Activated CD4-positive, alpha-beta T cell treated with anti-CD3 and anti-CD28 coated beads, Interleukin-2, Interleukin-6, amounts not matched to agents 100 ng/mL and 50 ng/mL, durations not matched to agents 16 hours and 8 hours (primary cell): ENCODE results near the gene ZNF556.

Source experiments
- DNase-seq: peaks from one replicate; pipeline ENCODE4 v3.0.0-alpha.2; 2020

Gene ZNF556

GRCh38 chr19:2867025-2867991 is at the start of gene ZNF556:
ZNF556 (plus strand) TSS chr19:2867335; CDS start chr19:2867422, 87 bp downstream.
- no peak for DNase-seq

- DNase-seq: peak; percentile 98
Measured at GRCh38 chr19:2819540-2820111, 47.5 kb upstream of the ZNF556 start, which contains the start of gene ZNF554. ZNF554 (plus strand) TSS chr19:2819868; CDS start chr19:2820072, 204 bp downstream.

DNA sequence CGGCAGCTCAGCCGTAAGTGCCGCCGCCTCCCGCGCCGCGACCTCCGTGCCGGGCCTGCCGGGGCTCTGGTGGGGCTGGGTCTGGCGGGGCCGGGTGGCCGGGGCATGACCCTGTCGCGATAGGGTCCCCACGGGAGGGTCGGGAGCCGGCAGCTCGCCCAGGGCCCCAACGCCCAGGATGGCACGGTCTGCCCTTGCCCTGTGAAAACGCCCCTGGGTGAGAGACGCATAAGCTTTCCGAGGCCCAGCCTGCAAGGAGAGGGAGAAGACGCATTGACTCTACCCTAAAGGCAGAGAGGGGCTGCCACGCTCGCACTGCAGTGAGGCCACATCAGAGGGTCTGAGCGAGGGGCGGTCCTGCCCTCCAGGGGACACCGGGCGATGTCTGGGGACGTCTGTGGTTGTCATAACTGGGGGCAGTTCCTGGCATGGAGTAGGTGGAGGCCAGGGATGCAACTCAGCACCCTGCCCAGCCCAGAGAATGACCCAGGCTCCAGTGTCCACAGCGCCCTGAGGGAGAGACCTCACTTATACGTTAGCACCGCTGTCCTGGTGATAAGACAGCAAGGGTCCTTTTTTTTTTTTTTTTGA is 46.9 kb upstream of the ZNF556 start:
- no peak for DNase-seq

- DNase-seq: no peak
Measured at GRCh38 chr19:2822846-2823245, 44.3 kb upstream of the ZNF556 start.

DNA sequence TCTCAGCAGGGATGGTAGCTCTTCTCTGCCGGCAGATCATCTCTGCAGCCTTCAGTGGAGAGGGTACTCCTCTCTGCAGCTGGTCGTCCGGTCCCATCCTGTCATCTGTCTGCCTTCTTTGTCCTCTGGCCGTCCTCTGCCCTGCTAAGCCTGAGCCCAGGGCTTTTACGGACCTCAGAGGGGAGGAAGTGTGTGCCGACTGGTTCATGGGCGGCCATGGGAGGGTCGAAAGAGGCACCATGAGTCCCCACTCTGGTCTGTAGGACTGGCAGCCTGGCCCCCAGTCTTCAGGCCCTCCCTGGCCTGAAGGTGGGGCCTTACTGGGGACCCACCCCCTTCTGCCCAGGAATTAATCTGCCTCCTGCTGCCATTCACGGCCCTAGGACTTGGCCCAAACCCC is 43.5 kb upstream of the ZNF556 start:
- no peak for DNase-seq

DNA sequence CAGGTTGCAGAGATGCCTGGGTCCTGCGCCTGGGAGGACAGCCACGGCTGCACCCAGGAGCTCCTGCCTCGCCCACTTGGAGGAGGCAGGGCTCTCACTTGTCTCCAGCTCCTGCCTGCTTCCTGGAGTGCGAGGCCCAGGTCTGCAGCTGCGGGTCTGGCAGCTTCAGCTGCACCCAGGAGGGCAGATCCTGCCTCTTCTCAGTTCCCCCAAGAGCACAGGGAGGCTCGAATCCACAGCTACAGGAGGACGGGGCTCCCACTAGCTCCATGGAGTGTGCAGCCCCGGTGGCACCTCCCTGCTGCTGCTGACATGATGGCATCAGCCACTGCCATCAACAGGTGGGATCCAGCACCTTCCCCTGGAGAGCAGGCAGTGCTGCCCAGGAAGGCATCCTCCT is 43.0 kb upstream of the ZNF556 start:
- DNase-seq: no peak

GRCh38 chr19:2827022-2827421 is 40.1 kb upstream of the ZNF556 start:
- DNase-seq: no peak

DNA sequence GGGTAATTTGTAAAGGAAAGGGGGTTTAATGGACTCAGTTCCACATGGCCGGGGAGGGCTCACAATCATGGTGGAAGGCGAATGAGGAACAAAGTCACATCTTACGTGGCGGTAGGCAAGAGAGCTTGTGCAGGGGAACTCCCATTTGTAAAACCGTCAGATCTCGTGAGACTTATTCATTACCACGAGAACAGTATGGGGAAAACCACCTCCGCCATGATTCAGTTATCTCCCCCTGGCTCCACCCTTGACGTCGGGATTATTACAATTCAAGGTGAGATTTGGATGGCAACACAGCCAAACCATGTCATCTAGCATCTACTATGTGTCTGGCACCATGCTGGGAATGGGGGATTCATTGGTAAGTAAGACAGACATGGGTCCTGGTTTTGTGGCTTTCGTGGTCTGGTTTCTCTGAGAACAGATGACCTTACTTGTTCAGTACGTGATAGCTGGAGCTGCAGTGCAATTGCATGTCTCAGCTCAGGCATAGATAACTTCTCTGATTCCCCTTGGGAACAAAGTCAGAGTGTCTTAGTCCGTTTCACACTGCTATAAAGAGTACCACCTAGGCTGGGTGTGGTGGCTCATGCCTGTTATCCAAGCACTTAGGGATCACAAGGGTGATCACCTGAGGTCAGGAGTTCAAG is 39.2 kb upstream of the ZNF556 start:
- DNase-seq: no peak

- DNase-seq: no peak
Measured at GRCh38 chr19:2834294-2834871, 32.8 kb upstream of the ZNF556 start.

- DNase-seq: no peak
Measured at GRCh38 chr19:2837430-2837829, 29.7 kb upstream of the ZNF556 start.

GRCh38 chr19:2840794-2841791 is 26.0 kb upstream of the ZNF556 start, which contains the start of gene ZNF555:
ZNF555 (plus strand) TSS chr19:2841475; CDS start chr19:2841573, 98 bp downstream.
- peak; percentile 97 for DNase-seq

GRCh38 chr19:2841855-2842574 is 25.1 kb upstream of the ZNF556 start:
- DNase-seq: no peak

DNA sequence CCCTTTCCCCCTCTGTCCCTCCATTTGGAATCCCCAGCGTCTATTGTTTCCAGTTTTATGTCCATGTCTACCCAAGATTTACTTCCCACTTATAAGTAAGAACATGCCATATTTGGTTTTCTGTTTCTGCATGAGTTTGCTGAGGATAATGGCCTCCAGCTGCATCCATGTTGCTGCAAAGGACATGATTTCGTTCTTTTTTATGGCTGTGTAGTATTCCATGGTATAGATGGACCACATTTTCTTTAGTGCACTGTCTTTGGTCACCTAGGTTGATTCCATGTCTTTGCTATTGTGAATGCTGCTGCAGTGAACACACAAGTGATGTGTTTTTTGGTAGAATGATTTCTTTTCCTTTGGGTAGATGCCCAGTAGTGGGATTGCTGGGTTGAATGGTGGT is 22.0 kb upstream of the ZNF556 start:
- no peak for DNase-seq

- DNase-seq: no peak
Measured at GRCh38 chr19:2846180-2846894, 20.8 kb upstream of the ZNF556 start.

DNA sequence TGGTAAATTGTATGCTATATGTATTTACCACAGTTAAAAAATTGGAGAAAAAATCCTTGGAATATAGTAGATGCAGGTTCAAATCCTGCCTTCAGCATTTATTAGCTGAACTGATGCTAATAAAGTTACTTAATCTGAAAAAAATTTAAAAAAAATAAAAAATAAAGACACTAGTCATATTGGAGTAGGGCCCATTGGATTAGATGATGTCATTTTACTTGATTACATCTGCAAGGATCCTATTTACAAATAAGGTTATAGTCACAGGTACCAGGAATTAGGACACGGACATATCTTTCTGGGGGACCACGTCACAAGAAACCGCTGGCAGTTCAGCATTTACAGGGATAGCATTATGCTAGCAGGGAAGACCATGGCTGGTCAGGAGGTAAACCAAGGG is 19.6 kb upstream of the ZNF556 start:
- no peak for DNase-seq

DNA sequence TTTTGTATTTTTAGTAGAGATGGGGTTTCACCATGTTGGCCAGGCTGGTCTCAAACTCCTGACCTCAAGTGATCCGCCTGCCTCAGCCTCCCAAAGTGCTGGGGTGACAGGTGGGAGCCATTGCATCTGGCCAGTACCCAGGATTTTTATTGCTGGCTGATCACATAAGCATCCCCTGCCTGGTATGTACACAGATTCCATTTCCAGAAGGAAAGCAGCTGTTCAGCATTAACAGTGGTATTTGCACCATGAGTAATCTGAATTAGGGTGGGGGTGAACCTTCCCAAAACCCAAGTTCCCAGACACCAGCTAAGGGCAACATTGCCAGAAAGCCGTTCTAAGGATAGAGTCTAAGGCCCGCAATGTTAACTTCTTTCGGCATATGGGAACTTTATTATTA is 18.5 kb upstream of the ZNF556 start:
- DNase-seq: no peak

DNA sequence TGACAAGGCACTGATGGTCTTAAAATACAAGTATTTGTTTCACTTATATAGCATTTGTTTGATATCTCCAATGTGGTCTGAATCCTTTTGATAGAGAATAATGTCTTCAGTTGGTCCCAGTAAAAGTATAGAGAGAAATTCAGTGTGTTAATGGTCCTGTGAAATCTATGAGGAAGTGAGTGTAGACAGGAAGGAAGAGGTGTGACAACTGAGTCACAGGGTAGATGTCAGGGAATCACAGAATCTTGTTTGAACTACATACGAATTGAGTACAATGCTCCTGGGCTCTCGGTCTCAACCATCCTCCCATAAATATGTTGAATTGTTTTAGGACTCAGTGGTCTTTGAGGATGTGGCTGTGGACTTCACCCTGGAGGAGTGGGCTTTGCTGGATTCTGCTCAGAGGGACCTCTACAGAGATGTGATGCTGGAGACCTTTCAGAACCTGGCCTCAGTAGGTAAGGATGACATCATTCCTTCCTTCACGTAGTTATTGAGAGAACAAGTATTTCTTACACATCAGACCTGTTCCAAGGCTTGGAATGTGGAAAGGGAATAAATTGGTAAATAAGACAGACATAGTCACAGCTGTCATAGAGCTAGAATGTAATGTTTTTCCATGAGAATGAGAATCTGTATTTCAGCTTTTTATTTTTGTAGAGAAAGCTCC is 16.7 kb upstream of the ZNF556 start:
- DNase-seq: no peak

- no peak for DNase-seq
Measured at GRCh38 chr19:2852598-2852997, 14.5 kb upstream of the ZNF556 start.

- no peak for DNase-seq
Measured at GRCh38 chr19:2853015-2853606, 14.0 kb upstream of the ZNF556 start.
